ENCODE data around the gene AGAP1.

The AGAP1 gene

DNA sequence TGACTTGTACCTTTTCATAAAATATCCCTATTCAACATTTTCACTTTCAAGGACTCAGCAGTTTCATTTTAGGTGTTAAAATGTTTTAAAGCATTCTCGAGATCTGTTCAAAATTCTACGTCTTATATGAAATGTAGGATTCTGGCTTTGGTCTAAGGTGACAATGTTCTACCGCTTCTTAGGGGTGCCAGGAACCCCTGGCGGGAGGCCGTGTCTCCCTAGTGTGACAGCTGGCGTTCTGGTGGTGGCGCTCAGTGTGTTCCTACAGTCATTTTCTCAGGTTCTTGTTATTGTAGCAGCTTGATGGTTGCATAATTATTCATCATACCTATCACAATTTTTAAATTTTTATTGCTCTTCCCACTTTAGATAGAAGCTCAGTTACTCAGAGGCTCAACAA, 204.6 kb downstream of the AGAP1 start:
- TF ChIP-seq CTCF (IDR thresholded peaks at IDR 0.05) = no peak

DNA sequence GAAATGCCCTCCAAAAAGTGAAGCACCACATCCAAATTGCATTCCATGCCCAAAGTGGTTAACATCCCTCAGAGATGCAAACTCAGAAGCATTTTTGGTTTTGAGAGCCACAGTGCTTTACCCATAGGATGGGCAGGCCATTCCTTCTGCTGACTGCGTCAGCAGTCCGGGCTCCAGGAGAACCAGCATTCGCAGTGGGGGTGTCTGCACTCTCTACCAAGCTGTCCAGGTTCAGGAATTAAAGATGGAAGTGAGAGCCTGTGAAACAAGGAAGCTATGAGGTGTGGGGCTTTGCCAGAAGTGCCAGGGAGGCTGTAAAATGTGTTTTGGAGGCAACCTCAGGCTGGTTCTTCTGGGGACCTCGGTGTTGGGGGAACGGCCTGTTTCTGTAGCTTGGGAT, 205.7 kb downstream of the AGAP1 start:
- no peak for TF ChIP-seq CTCF (IDR thresholded peaks at IDR 0.05)

- no peak for TF ChIP-seq CTCF (IDR thresholded peaks at IDR 0.05)
Measured at GRCh38 chr2:235701206-235701981, 207.6 kb downstream of the AGAP1 start.

- TF ChIP-seq CTCF (IDR thresholded peaks at IDR 0.05) = no peak
Measured at GRCh38 chr2:235702186-235702585, 208.3 kb downstream of the AGAP1 start.

DNA sequence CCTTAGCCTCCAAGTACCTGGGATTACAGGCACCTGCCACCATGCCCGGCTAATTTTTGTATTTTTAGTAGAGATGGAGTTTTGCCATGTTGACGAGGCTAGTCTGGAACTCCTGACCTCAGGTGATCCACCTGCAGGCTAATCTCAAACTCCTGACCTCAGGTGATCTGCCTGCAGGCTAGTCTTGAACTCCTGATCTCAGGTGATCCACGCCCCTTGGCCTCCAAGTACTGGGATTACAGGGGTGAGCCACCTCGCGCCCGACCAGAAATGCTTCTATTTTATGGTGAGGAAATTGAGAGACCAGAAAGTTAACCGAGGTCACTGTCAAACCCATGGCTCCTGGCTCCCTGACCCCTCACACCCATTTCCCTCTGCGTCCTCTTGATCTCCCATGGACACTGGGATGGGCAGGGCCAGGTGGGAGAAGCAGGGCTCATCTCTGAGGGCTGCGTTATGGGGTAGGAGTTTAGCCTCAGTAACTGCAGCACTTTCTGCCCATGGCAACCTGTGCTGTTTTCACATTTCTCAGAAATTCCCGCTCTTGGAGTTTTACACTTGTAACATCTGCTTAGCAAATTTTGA, 210.0 kb downstream of the AGAP1 start:
- no peak for TF ChIP-seq CTCF (IDR thresholded peaks at IDR 0.05)

DNA sequence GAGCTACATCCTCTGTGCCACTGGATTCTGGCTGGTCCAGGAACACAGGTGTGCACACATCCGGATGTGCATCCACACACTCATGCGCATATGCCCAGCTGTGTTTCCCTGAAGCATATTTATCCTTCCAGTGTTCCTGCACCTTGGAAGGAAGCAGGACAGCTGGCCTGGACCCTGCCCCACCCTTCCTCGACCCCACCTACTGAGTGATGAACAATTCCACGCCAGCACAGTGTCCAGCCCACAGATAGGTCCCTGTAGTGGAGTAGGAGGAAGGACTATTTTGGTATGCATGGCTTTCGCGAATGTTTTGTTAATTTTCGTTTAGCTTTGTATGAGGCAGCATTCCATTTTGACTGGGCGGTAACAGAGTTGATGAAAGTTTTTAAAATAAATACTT, 211.5 kb downstream of the AGAP1 start:
- TF ChIP-seq CTCF (IDR thresholded peaks at IDR 0.05) = no peak

DNA sequence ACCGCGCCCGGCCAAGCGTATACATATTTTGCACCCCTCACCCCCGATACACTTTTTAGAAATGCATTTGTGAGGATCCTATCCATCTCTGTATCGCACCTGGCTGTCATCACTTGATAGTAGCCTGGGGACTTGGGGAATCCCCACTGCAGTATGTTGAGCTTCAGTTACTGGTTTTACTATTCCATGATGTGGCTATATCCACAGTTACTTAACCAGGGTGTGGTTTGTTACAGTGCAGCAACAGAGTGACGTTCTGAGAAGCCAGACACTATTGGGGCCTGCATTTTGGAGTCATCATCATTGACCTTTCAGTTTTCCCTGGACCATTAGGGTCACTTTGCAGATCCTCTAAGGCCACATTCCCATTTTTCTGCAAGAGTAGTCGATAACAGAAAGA, 212.7 kb downstream of the AGAP1 start:
- no peak for TF ChIP-seq CTCF (IDR thresholded peaks at IDR 0.05)

Data from LNCAP (cell line).